G401.6 (cell line): ENCODE data around the gene SRSF10.
"Not testable (repeated sequence)": the region's sequence is repeated elsewhere in the genome, so short reads cannot be mapped to it uniquely, and the experiment has no call there.

Experiments
- FAIRE-seq: peaks from 2 replicates; lab custom pipeline; 2012; peaks lifted over from hg19 to GRCh38; lab: Jason Lieb, UNC

Gene SRSF10

GRCh38 chr1:23979881-23980727 lies at the start of gene SRSF10:
Gene SRSF10 (minus strand): TSS chr1:23980327. CDS start chr1:23980255, 72 bp downstream.
- FAIRE-seq = peak; percentile 92

DNA sequence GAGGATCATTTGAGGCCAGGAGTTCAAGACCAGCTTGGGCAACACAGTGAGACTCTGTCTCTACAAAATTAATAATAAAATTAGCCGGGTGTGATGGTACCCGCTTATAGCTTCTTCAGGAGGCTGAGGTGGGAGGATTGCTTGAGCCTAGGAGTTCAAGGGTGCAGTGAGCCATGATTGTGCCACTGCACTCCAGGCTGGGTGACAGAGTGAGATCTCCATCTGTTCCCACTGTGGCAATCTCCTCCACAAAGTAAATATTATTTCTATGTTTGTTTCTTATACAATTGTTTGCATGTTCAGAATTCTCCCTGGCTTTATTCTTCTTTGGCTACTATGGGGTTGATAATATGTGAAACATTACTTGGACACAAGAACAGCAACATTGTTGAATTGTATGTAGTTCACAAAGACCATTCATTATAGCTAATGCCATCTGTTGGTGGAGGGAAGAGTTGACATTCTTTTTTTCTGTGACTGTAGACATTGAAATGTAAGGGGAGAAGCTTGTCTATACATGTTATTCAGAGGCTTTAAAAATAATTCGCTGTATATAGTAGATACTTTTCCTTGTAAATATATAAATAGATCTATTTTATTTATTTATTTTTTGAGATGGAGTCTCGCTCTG lies 47.8 kb upstream of the SRSF10 start:
- peak; percentile 98 for FAIRE-seq

DNA sequence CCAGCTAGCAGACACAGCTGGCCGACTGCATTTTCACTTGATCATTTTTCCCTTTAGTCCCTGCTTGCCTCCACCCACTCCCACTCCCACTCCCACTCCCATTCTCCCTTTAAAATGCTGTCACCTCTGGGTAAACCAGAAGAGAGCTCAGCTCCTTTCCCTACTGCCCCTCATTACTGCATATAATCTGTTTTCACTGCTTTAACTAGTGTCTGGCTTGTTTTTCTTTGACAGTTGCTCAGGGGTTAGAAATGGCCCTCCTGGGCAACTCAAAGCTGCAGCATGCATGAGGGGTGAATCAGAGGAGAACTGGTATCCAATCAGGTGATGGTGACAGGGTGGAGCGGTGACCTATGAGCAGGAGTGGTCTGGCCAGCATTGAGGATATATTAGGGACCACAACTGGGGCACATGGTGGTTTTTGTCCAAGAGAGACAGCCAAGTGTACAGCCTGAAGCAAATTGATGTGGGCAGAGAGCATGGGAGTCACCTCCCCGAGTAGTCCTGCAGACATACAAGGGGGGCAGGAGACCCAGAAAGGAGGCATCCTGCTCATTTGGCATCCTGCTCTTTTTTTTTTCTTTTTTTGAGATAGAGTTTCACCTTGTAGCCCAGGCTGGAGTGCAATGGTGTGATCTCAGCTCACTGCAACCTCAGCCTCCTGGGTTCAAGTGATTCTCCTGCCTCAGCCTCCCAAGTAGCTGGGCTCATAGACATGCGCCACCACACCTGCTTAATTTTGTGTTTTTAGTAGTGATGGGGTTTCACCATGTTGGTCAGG lies 42.6 kb upstream of the SRSF10 start:
- peak; percentile 98 for FAIRE-seq

GRCh38 chr1:24021403-24022266 lies 41.5 kb upstream of the SRSF10 start:
- FAIRE-seq = peak; percentile 80

GRCh38 chr1:24020470-24020869 lies 40.3 kb upstream of the SRSF10 start:
- no peak for FAIRE-seq

GRCh38 chr1:24020025-24020424 lies 39.9 kb upstream of the SRSF10 start:
- no peak for FAIRE-seq

- peak; percentile 97 for FAIRE-seq
These were observed 38.8 kb upstream of the SRSF10 start for GRCh38 chr1:24018611-24019580.

DNA sequence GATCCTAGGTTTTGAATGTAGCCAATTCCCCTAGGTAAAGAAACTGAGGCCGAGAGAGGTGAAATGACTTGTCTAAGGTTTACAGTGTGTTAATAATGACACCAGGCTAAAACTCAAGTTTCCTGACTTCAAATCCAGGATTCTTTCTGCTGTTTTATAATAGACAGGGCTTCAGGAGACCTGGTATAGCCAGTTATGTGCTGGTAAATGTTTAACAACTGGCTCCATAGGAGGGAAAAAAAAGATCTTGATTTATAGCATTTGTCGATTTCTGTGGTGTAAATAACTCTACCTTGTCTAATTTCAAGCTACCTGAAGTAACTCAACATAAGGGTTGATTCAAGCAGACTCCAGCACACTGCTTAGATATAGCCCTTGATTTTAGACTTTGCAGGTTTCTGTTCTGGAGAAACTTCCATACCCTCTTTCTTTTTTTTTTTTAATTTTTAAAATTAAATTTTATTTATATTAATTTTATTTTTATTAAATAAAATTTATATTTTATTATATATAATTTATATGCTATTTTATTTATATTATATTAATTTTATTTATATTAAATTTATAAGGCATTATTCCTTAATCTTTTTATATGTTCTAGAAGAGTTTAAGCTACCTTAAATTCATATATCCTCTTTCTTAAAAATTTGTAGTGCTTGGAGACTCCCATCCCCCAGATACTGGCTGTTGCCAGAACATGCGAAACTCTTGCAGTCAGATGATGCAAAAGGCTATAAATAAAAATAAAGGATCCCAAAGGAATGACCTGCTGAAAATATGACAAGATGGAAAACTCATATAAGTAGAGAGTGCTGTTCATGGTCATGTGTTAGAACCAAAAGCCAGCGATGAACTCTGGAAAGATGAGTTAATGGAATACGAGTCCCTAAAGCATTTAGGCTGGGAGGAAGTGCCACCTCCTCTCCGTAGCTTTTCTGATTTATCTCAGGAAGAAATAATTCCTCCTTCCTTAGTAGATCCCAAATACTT lies 35.4 kb upstream of the SRSF10 start:
- no peak for FAIRE-seq

GRCh38 chr1:24012878-24013277 lies 32.8 kb upstream of the SRSF10 start:
- not testable (repeated sequence) for FAIRE-seq

GRCh38 chr1:24010650-24011049 lies 30.5 kb upstream of the SRSF10 start:
- FAIRE-seq = no peak

DNA sequence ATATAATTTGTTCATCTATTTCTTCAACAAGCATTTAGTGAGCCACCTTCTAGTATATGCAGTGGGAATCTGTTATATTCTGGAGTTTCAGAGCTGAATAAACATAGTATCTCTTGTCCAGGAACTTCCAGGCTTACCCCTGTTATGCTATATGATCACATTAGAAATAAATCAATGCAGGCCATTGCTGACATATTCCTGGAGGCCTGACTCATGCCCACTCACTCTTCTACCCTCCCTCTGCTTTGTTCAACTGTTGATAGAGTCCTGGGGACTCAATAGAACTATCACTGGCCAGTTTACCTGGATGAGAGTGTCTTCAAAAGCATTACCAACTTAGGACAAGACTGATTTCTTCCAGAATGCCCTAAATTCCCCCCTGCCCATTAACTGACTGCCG lies 29.3 kb upstream of the SRSF10 start:
- no peak for FAIRE-seq

GRCh38 chr1:24008574-24009184 lies 28.6 kb upstream of the SRSF10 start:
- FAIRE-seq = not testable (repeated sequence)

DNA sequence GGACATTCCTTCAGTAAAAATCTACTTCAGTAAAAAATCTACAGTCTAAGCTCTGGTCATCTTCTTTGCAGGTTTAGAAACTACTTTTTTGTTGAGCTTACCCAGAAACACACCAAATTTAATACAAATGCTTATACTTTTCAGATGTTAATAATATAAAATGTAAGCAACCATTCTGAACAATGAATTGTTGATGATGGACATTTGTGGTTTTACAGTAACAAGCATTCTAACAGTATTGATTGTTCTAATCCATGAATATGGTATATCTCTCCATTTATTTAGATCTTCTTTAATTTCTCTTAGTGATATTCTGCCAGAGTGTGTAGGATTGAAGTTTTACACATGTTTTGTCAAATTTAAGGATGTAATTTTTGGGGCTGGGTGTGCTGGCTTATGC lies 27.0 kb upstream of the SRSF10 start:
- no peak for FAIRE-seq

DNA sequence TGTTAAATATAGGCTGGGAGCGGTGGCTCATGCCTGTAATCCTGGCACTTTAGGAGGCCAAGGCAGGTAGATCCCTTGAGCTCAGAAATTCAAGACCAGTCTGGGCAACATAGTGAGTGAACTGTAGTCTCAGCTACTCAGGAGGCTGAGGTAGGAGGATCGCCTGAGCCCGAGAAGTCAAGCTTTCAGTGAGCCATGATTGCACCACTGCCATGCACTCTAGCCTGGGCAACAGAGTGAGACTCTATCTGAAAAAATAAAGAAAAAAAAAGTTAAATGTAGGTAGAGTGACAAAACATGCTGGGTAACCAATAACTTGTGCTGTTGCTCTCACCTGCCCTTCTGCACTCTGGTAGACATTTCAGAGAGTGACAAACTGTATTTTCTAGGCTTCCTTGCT lies 25.0 kb upstream of the SRSF10 start:
- FAIRE-seq = no peak

DNA sequence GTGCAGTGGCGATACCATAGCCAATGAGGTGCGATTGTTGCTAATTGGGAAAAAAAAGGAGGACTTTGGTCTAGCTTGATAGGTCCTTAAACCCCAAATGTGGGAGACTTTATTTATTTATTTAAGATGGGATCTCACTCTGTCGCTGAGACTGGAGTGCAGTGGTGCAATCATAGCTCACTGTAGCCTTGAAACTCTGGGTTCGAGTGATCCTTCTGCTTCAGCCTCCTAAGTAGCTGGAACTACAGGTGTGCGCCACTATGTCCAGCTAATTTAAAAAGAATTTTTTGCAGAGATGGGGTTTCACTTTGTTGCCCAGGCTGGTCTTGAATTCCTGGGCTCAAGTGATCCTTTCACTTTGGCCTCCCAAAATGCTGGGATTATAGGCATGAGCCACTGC lies 24.0 kb upstream of the SRSF10 start:
- FAIRE-seq = no peak

- FAIRE-seq = no peak
These were observed 23.3 kb upstream of the SRSF10 start for GRCh38 chr1:24003331-24003972.

DNA sequence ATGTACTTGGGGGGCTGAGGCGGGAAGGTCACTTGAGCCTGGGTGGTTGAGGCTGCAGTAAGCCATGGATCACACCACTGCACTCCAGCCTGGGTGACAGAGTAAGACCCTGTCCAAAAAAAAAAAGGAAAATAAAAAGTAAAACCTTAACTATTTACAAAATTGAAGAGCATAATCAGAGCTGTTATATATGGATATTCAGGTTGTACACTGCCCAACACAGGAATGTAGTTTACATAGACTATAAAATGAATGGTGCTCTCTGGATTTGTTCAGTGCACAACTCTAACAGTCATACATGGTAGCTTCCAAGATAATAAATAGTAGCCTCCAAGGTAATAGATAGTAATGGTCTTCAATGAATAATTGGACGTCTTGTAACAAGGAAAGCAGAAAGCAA lies 22.6 kb upstream of the SRSF10 start:
- no peak for FAIRE-seq

DNA sequence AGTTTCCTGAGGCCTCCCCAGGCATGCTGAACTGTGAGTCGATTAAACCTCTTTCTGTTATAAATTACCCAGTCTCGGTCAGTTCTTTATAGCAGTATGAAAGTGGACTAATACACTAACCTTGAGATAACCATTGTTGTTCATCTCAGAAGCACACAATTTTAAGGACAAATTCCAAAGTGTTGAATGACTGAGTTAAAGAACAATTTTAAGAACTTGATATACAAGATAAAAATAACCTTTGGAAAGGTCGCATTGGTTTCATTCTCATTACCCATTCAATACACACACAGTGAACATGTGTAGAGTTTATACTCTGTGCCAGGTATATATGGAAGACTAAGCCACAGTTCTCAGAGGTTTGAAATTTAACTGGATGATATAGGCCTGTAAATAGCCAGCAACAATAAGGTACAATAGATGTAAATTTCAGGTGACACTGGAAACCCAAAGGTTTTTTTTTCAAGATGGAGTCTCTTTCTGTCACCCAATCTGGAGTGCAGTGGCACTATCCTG lies 19.1 kb upstream of the SRSF10 start:
- FAIRE-seq = no peak
